MM.1S (cell line): ENCODE results near the gene PRM2.

Source experiments
- DNase-seq: peaks from one replicate; pipeline ENCODE4 v3.0.0-alpha.2; 2015
- H2AFZ ChIP-seq: fragments of 300-600 bp; sonication (generic); 2 replicates; pipeline ENCODE4 v1.6.0; 2016; ENCODE audit warnings: antibody characterized with exemption, low read length
- H3F3A ChIP-seq: fragments of 300-600 bp; sonication (generic); 2 replicates; pipeline ENCODE4 v1.6.1; 2016; ENCODE audit warnings: mild to moderate bottlenecking, antibody characterized with exemption, low read length, moderate library complexity, mixed read lengths; ENCODE audit not compliant: insufficient read depth
- H3K27ac ChIP-seq: fragments of 300-600 bp; sonication (generic); 2 replicates; pipeline ENCODE4 v1.5.1; 2016; ENCODE audit warnings: mild to moderate bottlenecking, low read length
- H3K27me3 ChIP-seq: fragments of 300-600 bp; sonication (generic); replicated peaks from 2 replicates; pipeline ENCODE4 v1.6.0; 2016; ENCODE audit warnings: low read length; ENCODE audit not compliant: insufficient read depth
- H3K36me3 ChIP-seq: fragments of 300-600 bp; sonication (generic); replicated peaks from 2 replicates; pipeline ENCODE4 v1.6.1; 2016; ENCODE audit warnings: mild to moderate bottlenecking, low read length, mixed read lengths; ENCODE audit not compliant: insufficient read depth
- H3K4me1 ChIP-seq: fragments of 300-600 bp; sonication (generic); 2 replicates; pipeline ENCODE4 v1.6.1; 2016; ENCODE audit warnings: low read length, mixed read lengths
- H3K4me2 ChIP-seq: fragments of 300-600 bp; sonication (generic); 2 replicates; pipeline ENCODE4 v1.6.0; 2016; ENCODE audit warnings: low read depth, low read length
- H3K4me3 ChIP-seq: fragments of 300-600 bp; sonication (generic); 2 replicates; pipeline ENCODE4 v1.5.1; 2016; ENCODE audit warnings: low read length, mixed read lengths
- H3K79me2 ChIP-seq: fragments of 300-600 bp; sonication (generic); 2 replicates; pipeline ENCODE4 v1.6.1; 2016; ENCODE audit warnings: mixed run types, low read length, mixed read lengths
- H3K9ac ChIP-seq: fragments of 300-600 bp; sonication (generic); 2 replicates; pipeline ENCODE4 v1.6.1; 2016; ENCODE audit warnings: low read length, mixed read lengths
- H3K9me2 ChIP-seq: fragments of 300-600 bp; sonication (generic); replicated peaks from 2 replicates; pipeline ENCODE4 v1.6.1; 2016; ENCODE audit warnings: mild to moderate bottlenecking, low read length, mixed read lengths; ENCODE audit not compliant: insufficient read depth
- H3K9me3 ChIP-seq: fragments of 300-600 bp; sonication (generic); replicated peaks from 2 replicates; pipeline ENCODE4 v1.6.1; 2016; ENCODE audit warnings: mild to moderate bottlenecking, low read length, mixed read lengths; ENCODE audit not compliant: insufficient read depth
- H4K20me1 ChIP-seq: fragments of 300-600 bp; sonication (generic); 2 replicates; pipeline ENCODE4 v1.6.1; 2016; ENCODE audit warnings: mild to moderate bottlenecking, low read length, moderate library complexity, mixed read lengths; ENCODE audit not compliant: insufficient read depth
- CTCF ChIP-seq: fragments of 300-600 bp; sonication (generic); IDR thresholded peaks from 2 replicates; pipeline ENCODE4 v1.5.1; 2016; ENCODE audit warnings: antibody characterized with exemption, low read length, mixed read lengths
- EZH2 ChIP-seq: fragments of 300-600 bp; sonication (generic); optimal IDR thresholded peaks from 2 replicates; pipeline ENCODE3; 2017; ENCODE audit warnings: low read depth, mild to moderate bottlenecking, antibody characterized with exemption, low read length, mixed read lengths
- EZH2phosphoT487 ChIP-seq: fragments of 300-600 bp; sonication (generic); IDR thresholded peaks from 2 replicates; pipeline ENCODE4 v1.6.1; 2018; ENCODE audit warnings: antibody characterized with exemption, low read length

The PRM2 gene

GRCh38 chr16:11277607-11278337, 1.5 kb upstream of the PRM2 start:
- no peaks in the 10 kb centered on the region for H3K9me2 ChIP-seq
- no peak overlapping the region for H2AFZ ChIP-seq
- no peak for DNase-seq
- peaks cover 5% of the 10 kb centered on the region; the same call in 1 of the 2 replicates for H3K27me3 ChIP-seq
- H3K4me1 ChIP-seq: 0 out of 2 replicates have a peak, but pooled peaks cover 7% of the 10 kb centered on the region
- no peak overlapping the region for H3K4me2 ChIP-seq
- H3K4me3 ChIP-seq: no peak overlapping the region
- H3K36me3 ChIP-seq: no peaks in the 10 kb centered on the region
- TF ChIP-seq EZH2phosphoT487 (no peak), CTCF (no peak), EZH2 (no peak)
- no peaks in the 10 kb centered on the region for H3K79me2 ChIP-seq
- H3F3A ChIP-seq: no peaks in the 10 kb centered on the region
- no peak overlapping the region for H3K9ac ChIP-seq
- no peak overlapping the region for H3K27ac ChIP-seq
- H4K20me1 ChIP-seq: no peaks in the 10 kb centered on the region
- no peaks in the 10 kb centered on the region for H3K9me3 ChIP-seq

- no peaks in the 10 kb centered on the region for H3K9me2 ChIP-seq
- no peak overlapping the region for H2AFZ ChIP-seq
- H3K27me3 ChIP-seq: peaks cover 5% of the 10 kb centered on the region; the same call in 1 of the 2 replicates
- no peak overlapping the region for H3K9ac ChIP-seq
- no peak overlapping the region for H3K4me3 ChIP-seq
- no peak for TF ChIP-seq EZH2
- TF ChIP-seq EZH2phosphoT487: no peak
- TF ChIP-seq CTCF: no peak
- DNase-seq: no peak
- no peaks in the 10 kb centered on the region for H3K9me3 ChIP-seq
- no peaks in the 10 kb centered on the region for H3K79me2 ChIP-seq
- H3F3A ChIP-seq: no peaks in the 10 kb centered on the region
- 0 out of 2 replicates have a peak, but pooled peaks cover 7% of the 10 kb centered on the region for H3K4me1 ChIP-seq
- H3K36me3 ChIP-seq: no peaks in the 10 kb centered on the region
- H4K20me1 ChIP-seq: no peaks in the 10 kb centered on the region
- no peak overlapping the region for H3K4me2 ChIP-seq
- H3K27ac ChIP-seq: no peak overlapping the region
Observed at GRCh38 chr16:11276896-11277593, 765 bp upstream of the PRM2 start.

GRCh38 chr16:11274964-11275363, 1.3 kb downstream of the PRM2 start:
- no peak overlapping the region for H3K4me3 ChIP-seq
- DNase-seq: no peak
- 0 out of 2 replicates have a peak, but pooled peaks cover 5% of the 10 kb centered on the region for H3K4me1 ChIP-seq
- no peaks in the 10 kb centered on the region for H3K79me2 ChIP-seq
- TF ChIP-seq EZH2phosphoT487 (no peak), EZH2 (no peak), CTCF (no peak)
- H4K20me1 ChIP-seq: no peaks in the 10 kb centered on the region
- no peaks in the 10 kb centered on the region for H3K36me3 ChIP-seq
- H3K9ac ChIP-seq: no peak overlapping the region
- no peak overlapping the region for H3K4me2 ChIP-seq
- no peaks in the 10 kb centered on the region for H3F3A ChIP-seq
- peaks cover 14% of the 10 kb centered on the region; the same call in 1 of the 2 replicates for H3K27me3 ChIP-seq
- no peak overlapping the region for H2AFZ ChIP-seq
- H3K27ac ChIP-seq: no peak overlapping the region
- no peaks in the 10 kb centered on the region for H3K9me2 ChIP-seq
- H3K9me3 ChIP-seq: no peaks in the 10 kb centered on the region
